Renal cortical epithelial cell (primary cell): ENCODE data around the gene ACTG1. TPM values are rescaled to one million over a fixed set of nuclear protein-coding genes. Genes with fewer than 3 reads are reported as not detected.

Experiments
- DNase-seq: peaks from one replicate; pipeline ENCODE4 v3.0.0-alpha.2; 2011; ENCODE audit warnings: low read depth
- total RNA-seq: library from RNA; depleted of rRNA; stranded (reverse); fragments of >200 nt; gene quantifications from 2 replicates; pipeline ENCODE4 v1.2.3, GENCODE V29; 2014

Gene ACTG1
- total RNA-seq, 1 donor from 2014 or later = 6,713 TPM

DNA sequence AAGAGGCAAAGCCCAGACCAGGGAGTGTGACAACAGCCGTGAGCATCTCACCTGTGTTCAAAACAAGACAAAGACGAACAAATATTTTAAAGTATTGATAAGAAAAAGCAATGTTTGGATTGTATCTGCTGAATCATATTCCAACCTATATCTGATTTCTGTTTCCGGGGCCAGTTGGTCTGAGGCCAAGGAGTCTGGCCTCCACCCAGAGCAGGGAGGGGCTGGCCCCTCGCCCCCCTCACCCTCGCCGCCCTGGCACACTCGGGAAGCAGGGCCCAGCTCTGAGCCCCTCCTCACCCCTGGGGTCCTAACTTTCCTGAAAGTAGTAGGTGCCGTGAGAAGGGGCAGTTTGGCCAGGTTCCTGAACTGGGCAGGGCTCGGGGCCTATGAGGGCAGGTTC is 48.0 kb downstream of the ACTG1 start:
- DNase-seq = no peak

DNA sequence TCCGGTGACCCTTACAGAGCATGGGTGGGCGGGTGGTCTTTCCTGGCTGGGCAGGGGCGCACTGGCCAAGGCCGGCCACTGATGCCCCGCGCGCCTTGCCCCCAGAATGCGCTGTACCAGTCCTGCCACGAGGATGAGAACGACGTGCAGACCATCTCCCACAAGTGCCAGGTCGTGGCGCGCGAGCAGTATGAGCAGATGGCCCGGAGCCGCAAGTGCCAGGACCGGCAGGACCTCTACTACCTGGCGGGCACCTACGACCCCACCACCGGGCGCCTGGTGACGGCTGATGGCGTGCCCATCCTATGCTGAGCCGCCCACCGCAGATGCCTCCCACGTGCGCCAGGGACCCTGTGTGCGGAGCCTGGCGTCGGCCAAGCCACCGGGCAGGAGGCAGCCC is 49.1 kb downstream of the ACTG1 start:
- DNase-seq = no peak

DNA sequence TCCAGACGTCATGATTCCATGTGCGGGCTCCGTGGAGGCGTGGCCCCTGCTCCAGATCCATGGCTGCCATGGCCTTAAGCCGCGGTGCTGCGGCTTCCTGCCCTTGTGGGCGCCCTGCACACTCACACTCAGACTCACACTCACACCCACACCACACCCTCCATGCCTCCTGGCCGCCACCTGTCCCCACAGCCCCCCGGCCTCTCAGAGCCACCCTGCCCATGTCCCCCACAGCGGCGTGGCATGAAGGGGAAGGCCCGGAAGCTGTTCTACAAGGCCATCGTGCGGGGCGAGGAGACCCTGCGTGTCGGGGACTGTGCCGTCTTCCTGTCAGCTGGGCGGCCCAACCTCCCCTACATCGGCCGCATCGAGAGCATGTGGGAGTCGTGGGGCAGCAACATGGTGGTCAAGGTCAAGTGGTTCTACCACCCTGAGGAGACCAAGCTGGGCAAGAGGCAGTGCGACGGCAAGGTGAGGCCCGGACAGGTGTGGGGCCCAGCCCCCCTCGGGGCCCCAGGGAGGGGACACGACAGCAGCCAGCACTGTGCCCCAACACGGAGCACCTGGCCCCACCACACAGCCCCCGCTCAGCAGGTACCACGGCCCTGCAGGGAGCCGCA is 50.0 kb downstream of the ACTG1 start:
- DNase-seq = no peak

DNA sequence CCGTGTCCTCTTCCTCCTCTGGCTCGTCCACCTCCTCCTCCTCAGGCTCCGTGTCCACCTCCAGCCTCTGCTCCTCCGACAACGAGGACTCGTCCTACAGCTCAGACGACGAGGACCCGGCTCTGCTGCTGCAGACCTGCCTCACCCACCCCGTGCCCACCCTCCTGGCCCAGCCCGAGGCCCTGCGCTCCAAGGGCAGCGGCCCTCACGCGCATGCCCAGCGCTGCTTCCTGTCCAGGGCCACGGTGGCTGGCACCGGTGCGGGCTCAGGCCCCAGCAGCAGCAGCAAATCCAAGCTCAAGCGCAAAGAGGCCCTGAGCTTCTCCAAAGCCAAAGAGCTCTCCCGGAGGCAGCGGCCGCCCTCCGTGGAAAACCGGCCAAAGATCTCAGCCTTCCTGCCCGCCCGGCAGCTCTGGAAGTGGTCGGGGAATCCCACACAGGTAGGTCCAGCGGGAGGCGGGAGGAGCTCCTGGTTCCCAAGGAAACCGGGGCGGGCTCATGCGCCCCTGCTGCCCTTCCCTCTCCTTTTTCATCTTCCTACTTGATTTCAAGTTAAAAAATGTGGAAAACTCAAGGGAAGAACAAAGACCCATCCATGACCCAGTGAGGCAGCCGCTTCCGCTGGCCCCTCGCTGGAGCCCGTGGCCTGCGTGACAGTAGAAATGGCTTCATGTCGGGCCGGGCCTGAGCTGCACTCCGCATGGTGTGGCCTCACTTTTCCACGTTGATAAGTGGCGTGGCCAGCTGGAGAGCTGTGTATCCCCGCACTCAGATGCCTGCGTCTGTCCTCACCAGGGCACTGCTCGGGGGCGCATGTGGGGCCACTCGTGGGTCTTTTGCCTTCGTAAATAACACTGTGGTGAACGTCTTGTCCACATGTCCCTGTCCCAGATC is 50.7 kb downstream of the ACTG1 start:
- DNase-seq = no peak

DNA sequence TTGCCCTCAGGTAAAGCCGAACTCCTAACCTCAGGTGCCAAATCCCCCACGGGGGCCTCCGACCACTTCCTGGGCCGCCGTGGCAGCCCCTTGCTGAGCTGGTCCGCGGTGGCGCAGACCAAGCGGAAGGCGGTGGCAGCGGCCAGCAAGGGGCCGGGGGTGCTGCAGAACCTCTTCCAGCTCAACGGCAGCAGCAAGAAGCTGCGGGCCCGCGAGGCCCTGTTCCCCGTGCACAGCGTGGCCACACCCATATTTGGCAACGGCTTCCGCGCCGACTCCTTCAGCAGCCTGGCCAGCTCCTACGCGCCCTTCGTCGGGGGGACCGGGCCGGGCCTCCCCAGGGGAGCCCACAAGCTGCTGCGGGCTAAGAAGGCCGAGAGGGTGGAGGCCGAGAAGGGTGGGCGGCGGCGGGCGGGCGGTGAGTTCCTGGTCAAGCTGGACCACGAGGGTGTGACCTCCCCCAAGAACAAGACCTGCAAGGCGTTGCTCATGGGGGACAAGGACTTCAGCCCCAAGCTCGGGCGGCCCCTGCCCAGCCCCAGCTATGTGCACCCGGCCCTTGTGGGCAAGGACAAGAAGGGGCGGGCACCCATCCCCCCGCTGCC is 51.6 kb downstream of the ACTG1 start:
- DNase-seq = no peak

Other genes with a start within 250 kb of the ACTG1 start
- 77.3 and 127 TPM in 2 replicates for gene SLC38A10, start 217.5 kb downstream of the ACTG1 start, total RNA-seq
- 0.69 and 13.2 TPM in 2 replicates for gene BAHCC1, start 117.3 kb downstream of the ACTG1 start, total RNA-seq
- gene FSCN2, start 15.6 kb upstream of the ACTG1 start, total RNA-seq = 3.1 and 4.7 TPM in 2 replicates
- gene FAAP100, start 39.6 kb upstream of the ACTG1 start, total RNA-seq = 13.2 and 22.2 TPM in 2 replicates
- gene NPLOC4, start 124.3 kb upstream of the ACTG1 start, total RNA-seq = 72.9 and 84.6 TPM in 2 replicates
- 0.87 and 2.3 TPM in 2 replicates for gene TSPAN10, start 124.4 kb upstream of the ACTG1 start, total RNA-seq
- not detected in 2 replicates for gene PDE6G, start 143.7 kb upstream of the ACTG1 start, total RNA-seq
- 22.6 and 34.6 TPM in 2 replicates for gene OXLD1, start 153.8 kb upstream of the ACTG1 start, total RNA-seq
- 9.0 and 11.9 TPM in 2 replicates for gene CCDC137, start 153.9 kb upstream of the ACTG1 start, total RNA-seq
- 21.7 and 44.1 TPM in 2 replicates for gene ARL16, start 171.0 kb upstream of the ACTG1 start, total RNA-seq
- gene HGS, start 171.2 kb upstream of the ACTG1 start, total RNA-seq = 104 and 110 TPM in 2 replicates
- gene MRPL12, start 190.6 kb upstream of the ACTG1 start, total RNA-seq = 8.9 and 10.4 TPM in 2 replicates
- gene SLC25A10, start 199.5 kb upstream of the ACTG1 start, total RNA-seq = 35.7 and 61.8 TPM in 2 replicates